Stomach (tissue), 4 donors: ENCODE data around the gene YPEL3.

ENCODE experiments used
- EP300 ChIP-seq: sonication (generic); formaldehyde crosslinking; IDR thresholded peaks from one replicate; pipeline ENCODE4 v1.6.1; 2017; ENCODE audit warnings: antibody characterized with exemption
- POLR2A ChIP-seq, 4 donors: fragments of 450-650 bp; IDR thresholded peaks; one replicate each; pipeline ENCODE4 v1.6.1; 2016; ENCODE audit warnings: antibody characterized with exemption in 4 of 4, control low read depth in 2 of 4, mild to moderate bottlenecking in 1 of 4, moderate library complexity in 1 of 4

- TF ChIP-seq POLR2A (IDR thresholded peaks at IDR 0.05) (no peak), EP300 (no peak)
Observed at GRCh38 chr16:30116291-30117207, 20.5 kb upstream of the YPEL3 start.
